GM21390 (cell line): Measurements from ENCODE around the gene EPS8L2.

Experiments used
- ATAC-seq: cut with Tn5 transposase; IDR thresholded peaks from one replicate; pipeline ENCODE4 v1.9.1; 2021; ENCODE audit not compliant: unreplicated experiment

The EPS8L2 gene

DNA sequence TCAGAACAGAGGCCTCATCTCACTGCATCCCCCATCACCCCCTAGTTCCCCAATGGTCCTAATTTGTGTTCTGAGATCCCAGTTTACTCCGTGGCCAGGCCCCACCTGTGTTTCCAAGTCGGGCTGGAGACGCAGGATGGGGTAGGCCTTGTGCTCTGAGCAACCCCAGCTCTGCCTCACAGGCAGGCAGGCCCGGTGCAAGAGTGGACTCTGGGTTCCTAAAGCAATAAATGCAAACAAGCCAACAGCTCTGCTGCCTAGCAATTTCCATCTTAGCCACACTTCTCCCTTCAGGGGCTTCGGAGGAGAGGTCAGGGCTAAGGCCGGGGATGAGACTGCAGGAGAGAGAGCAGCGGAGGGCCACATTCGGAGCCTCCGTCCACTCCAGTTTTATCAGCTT lies 2.5 kb upstream of the EPS8L2 start:
- ATAC-seq, result no peak

DNA sequence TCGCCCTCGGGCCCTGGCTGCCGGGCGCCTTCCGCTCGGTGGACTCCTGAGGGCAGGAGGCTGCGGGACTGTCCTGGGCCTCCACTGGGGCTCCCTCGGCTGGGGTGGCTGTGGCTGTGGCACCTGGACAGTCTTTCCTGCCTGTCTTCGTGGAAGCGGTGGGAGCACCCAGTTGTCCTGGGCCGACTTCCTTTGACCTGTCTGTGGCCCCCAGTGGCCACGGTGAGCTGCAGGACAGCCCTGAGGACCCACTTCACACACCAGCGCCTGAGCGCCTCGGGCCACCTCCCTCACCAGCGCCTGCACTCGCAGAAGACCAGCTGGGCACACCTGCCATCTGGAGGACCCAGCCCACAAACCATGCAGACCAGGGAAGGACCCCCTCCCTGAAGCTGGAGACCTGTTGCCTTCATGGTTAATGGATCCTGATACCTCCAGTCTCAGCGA lies 1.8 kb upstream of the EPS8L2 start:
- ATAC-seq, result no peak

DNA sequence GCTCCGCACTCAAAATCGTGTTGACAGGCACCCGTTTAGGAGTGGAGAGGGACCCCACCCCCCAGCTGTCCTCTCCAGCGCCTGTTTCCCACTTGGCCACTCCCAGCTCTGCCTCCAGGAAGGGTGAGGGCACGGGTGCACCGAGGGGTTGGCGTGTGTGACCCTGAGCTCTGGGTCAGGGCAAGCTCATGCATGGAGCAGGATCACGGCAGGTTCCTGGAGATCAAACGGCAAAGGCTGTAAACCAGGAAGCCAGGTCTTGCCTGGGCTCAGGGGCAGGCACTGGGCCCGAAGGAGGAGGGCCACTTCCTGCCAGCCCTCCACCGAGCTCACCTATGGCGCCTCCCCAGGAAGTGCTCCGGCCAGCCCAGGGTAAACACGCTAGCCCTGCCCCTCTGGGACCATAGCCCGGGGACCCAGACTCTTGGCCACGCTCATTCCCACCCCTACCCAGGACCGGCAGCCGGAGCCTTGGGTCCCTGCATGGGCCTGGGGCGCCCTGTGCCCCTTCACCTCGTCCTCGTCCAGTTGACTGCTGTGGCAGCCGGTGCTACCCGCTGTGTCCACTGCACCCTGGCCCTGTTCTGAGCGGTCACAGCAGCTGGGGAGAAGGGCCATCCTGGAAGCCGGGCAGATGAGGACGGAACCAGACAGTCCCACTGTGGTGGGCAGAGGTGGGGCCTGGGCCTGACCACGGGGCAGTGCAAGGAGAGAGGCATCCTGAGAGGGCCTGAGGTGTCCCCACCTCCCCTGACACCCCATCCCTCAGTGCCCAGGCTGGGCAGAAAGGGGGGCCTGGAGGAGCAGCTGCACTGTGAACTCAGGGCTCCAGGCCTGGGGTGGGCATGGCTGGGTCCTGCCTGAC lies 1.0 kb upstream of the EPS8L2 start:
- ATAC-seq, result no peak

DNA sequence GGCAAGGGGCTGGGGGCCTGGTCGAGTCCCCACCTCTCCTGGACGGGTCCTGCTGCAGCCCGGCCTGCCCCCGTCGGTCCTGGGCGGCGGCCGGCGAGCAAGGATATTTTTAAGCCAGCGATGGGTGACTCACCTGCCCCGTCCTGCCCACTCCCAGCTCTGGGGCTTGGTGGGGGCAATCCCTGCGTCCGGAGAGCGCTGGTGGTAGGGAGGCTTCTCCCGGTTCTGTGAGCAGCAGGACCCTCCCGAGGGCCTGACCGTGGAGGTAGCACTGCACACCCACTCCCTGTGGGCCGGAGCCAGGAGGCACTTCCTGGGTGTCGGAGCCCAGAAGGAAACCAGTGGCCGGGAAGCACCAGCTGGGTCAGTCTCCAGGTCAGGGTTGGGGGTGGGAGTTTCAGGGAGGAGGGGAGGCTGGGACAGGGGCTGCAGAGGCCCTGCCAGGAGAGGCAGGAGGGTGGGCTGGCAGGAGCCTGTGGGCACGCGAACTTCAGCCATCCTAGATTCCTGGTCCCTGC lies 467 bp downstream of the EPS8L2 start:
- ATAC-seq, result no peak

DNA sequence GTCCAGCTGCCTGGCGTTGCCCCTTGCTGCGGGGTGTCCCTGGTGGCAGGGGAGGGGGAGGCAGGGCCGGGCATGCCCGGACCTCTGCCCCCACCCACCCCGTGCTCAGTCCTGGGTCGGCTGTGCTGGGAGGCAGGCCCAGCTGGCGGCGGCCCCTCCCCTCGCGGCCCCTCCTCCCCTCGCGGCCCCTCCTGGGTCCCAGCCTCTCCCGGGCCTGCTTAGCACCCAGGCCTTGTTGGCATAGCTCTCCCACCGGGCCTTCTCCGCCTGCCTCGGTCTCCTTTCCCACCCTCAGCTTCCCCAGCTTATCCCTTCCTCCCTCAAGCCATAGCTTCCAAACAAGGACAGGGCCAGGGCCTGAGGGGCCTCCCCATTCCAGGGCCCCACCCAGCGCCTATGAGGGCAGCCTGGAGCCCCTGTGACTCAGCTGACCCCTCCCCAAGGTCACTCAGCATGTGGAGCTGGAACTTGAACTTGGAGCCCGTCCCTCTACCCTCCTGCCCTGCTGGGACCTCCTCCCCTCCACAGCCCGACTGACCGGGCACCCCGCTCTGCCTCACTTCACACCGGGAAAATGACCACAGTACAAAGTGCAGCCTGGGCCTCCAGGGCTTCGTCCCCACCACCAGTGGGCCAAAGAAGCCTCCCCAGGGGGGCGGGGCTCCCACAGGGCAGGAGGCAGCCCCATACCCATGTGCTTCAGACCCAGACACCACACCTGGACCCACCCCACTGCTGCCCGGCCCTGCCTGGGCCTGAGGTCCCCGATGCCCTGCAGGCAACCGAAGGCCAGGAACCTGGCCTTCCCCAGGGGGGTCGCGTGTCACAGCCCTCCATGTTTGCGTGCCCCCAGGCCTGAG lies 1.2 kb downstream of the EPS8L2 start:
- ATAC-seq, result no peak

DNA sequence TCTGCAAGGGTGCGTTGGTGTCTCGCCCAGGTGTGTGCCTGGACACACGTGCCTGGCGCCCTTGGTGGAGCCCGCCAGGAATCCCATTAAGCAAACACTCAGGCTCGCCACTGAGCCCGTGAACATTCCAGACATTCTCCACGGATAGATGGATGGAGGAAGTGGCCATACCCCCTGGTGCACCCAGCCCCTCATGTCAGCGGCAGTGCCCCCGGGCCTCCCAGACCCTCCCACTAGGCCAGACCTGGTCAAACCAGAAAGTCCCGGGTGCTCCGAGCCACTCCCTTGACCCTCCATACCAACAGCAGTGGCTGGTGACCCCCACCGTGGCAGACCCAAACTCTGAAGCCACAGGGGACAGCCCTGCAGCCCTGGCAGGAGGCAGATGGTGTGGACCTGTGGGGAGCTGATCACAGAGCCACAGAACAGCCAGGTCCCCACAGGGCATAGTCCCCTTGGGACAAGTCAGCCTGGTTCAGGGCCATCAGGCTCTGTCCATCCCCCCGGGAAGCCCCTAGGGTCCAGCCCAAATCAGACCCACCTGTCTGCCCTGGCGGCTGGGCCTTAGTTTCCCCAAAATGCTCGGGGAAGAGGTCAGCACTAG lies 1.9 kb downstream of the EPS8L2 start:
- ATAC-seq, result no peak

DNA sequence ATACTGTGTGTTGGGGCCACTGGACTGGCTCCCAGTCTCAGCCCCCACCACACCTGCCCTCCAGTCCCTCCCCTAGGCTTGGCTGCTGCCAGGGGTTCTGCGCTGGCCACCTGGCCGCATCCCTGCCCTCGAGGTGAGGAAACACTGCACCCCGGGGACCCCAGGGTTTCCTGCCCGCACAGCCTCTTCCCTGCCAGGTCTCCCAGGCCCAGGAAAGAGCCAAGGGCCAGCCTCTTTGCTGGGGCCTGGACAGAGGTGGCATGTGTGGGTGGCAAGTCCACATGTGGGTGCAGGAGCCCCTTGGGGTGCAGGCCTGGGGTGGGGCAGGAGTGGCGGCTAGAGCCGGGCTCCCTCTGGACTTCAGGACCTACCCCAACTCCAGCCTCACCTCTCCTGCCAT lies 2.5 kb downstream of the EPS8L2 start:
- no peak for ATAC-seq

DNA sequence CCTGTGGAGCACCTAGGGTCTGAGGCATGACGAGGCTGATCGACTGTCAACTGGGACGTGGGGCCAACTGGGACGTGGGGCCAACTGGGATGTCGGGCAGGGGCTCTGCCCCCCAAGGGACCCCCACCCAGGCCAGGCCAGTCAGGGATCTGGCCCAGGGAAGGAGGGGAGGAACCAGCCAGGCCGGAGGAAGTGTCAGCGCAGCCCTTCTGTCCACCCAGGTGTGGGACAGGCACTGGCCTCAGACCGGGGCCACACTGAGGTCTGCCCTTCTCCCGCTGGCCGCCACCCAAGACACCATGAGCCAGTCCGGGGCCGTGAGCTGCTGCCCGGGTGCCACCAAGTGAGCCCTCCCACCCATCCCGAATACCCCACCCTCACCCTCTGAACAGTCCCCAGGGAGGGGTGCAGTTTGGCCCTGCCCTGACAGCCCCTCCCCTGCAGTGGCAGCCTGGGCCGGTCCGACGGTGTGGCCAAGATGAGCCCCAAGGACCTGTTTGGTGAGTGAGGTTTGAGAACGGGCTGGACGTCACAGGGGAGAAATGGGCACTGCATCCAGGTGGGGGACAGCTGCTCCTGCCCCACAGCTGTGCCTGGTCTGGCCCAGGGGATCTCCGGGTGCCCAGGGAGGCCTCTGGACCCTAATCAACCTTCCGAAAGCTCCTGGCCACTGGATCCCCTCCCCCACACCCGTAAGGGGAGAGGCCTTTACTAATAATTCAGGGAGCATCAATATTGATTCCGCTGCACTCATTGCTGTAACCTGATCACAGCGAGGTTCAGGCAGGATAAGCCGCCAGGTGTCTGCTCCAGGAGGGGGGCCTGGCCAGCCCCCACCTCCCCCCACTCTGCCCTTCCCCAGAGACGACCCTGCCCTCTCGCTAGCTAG lies 3.3 kb downstream of the EPS8L2 start:
- no peak for ATAC-seq

DNA sequence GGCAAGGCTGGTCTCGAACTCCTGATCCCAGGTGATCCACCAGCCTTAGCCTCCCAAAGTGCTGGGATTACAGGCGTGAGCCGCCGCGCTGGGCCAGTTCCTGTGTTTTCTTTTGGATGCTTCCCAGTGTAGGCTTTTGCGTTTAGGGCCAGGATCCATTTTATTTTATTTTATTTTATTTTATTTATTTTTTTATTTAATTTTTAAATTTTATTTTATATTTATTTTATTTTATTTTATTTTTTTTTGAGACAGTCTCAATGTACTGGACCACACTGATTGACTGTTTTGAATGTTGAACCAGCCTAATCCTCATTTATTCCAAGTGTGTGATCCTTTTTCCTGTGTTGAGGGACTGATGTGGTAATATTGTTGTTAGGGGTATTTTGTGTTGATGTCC lies 8.4 kb downstream of the EPS8L2 start:
- no peak for ATAC-seq

DNA sequence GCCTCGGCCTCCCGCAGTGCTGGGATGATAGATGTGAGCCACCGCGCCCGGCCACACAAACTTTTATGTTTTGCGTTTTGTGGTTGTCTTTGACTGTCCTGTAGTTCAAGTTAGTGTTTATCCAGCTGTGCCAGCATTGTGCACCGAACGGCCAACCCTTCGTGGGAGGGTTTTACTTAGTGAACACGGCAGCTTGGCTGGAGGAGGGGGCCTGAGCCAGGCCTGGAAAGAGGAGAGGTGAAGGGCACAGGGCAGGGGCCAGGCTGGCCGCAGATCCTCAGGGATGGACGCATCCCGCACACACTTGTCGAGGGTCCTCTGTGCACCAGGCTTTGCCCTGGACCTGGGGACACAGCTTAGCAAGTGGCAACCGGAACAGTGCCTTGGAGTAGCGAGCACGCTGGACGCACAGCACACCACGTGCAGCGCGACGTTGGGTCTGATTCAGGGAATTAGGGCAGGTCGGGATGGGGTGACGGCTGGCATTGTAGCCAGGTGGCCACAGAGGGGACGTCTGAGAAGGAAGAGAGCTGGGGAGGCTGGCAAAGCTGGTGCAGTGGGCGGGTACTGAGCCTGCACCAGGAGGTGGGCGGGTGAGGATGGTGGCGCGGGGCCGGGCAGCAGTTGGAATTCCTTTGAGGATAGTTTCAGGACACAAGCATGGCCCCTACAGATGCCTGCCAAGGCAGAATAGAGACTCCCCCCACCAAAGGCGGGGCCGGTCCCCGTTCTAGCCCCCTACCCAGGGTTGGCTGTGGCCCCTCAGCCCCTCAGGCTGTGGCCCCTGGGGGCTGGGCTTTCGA lies 13.4 kb downstream of the EPS8L2 start:
- ATAC-seq, result no peak

DNA sequence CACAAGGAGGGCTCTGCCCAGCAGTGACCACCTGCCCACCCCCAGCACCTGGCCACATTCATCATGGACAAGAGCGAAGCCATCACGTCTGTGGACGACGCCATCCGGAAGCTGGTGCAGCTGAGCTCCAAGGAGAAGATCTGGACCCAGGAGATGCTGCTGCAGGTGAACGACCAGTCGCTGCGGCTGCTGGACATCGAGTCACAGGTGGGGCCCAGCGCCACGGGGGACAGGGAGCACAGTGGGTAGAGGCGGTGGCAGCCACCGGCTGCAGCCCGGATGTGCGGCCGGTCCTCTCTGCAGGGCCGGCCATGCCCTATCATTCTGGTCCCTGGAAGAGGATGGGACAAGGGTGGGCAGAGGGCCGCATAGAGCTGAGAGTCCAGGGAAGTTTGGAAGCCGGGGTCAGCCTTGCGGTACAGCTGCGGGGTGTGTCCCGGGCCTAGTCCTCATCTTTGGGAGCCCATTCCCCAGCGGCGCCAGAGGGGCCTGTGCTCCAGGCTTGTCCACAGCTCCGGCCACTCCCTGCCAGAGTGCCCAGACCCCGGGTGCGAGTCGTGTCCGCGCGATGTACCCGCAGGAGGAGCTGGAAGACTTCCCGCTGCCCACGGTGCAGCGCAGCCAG lies 14.1 kb downstream of the EPS8L2 start:
- no peak for ATAC-seq

DNA sequence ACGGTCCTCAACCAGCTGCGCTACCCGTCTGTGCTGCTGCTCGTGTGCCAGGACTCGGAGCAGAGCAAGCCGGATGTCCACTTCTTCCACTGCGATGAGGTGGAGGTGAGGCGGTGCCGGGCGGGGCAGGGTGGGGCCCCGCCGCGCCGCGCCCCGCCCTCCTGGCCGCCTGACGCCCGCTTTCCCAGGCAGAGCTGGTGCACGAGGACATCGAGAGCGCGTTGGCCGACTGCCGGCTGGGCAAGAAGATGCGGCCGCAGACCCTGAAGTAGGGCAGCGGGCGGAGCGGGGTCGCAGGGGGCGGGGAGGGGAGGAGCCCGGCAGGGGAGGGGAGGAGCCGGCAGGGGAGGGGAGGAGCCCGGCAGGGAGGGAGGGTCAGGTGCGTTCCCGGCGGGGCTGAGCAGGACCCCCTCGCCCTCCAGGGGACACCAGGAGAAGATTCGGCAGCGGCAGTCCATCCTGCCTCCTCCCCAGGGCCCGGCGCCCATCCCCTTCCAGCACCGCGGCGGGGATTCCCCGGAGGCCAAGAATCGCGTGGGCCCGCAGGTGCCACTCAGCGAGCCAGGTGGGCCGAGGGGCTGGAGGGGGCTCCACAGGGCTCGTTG lies 14.7 kb downstream of the EPS8L2 start:
- no peak for ATAC-seq

DNA sequence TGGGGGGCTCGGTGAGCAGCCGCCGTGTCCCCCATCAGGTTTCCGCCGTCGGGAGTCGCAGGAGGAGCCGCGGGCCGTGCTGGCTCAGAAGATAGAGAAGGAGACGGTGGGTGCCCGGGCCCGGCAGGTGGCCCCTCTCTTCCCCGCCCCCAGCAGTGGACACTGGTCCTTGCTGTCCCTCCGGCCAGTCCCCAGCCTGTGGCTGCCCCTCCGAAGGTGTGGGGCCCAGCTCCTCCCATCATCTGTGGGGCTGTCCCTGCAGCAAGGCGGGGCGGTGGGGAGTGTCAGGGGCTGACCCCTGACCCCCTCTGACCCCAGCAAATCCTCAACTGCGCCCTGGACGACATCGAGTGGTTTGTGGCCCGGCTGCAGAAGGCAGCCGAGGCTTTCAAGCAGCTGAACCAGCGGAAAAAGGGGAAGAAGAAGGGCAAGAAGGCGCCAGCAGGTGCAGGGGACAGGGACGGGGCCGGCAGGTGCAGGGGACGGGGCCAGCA lies 15.3 kb downstream of the EPS8L2 start:
- ATAC-seq, result no peak

DNA sequence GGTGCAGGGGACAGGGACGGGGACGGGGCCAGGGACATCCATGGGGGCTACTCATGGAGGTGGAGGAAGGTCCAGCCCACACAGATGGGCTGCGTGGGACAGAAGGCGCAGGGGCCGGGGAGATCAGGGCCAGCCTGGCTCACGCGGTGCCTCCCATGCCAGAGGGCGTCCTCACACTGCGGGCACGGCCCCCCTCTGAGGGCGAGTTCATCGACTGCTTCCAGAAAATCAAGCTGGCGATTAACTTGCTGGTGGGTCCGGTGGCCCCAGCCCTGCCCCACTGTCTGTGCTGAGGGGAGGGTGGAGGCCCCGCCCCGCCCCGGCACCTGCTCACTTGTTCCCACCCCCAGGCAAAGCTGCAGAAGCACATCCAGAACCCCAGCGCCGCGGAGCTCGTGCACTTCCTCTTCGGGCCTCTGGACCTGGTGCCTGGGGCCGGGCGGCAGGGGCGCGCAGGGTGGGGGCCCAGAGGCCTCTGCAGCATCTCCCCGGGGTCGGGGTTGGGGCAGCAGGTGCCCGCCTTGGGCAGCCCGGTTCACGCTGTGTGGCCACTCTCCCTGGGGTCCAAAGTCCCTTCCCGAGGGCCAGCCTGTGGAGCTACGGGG lies 15.8 kb downstream of the EPS8L2 start:
- no peak for ATAC-seq

DNA sequence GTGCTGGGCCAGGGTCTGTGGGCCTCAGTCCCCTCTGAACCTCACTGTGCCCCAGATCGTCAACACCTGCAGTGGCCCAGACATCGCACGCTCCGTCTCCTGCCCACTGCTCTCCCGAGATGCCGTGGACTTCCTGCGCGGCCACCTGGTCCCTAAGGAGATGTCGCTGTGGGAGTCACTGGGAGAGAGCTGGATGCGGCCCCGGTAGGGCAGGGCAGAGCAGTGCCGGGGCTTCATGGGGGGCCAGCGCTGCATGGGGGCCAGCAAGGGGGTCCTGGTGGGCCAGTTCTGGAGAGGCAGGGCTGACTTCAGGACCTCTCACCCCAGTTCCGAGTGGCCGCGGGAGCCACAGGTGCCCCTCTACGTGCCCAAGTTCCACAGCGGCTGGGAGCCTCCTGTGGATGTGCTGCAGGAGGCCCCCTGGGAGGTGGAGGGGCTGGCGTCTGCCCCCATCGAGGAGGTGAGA lies 16.3 kb downstream of the EPS8L2 start:
- ATAC-seq, result no peak

DNA sequence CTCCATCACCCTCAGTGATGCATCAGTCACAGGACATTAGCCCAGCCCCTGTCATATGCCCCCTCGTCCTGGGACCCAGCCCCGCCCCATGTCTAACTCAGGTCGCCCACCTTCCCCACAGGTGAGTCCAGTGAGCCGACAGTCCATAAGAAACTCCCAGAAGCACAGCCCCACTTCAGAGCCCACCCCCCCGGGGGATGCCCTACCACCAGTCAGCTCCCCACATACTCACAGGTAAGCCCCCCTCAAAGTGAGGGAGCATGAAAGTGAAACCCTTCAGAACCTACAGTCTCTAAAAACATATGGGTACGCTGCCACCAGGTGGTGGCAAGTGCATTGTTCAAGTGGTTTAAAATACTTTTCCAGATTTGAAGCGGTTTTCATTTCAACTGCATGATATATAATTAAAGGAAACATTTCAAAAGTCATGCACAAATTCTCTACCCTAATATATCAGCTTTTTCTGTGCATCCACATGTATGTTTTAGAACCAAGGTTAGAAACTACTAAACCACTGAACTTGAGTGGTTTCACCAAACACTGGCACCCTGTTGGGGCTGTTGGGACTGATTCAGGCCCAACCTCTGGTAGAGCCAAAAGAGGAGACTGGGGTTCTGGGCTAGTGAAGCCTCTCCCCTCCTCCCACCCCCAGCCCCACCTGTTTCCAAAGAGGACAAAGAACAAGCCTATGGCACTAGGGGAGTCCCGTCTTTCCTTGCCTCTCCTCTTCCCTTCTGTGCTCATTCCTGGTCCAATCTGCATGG lies 17.3 kb downstream of the EPS8L2 start:
- ATAC-seq, result no peak

DNA sequence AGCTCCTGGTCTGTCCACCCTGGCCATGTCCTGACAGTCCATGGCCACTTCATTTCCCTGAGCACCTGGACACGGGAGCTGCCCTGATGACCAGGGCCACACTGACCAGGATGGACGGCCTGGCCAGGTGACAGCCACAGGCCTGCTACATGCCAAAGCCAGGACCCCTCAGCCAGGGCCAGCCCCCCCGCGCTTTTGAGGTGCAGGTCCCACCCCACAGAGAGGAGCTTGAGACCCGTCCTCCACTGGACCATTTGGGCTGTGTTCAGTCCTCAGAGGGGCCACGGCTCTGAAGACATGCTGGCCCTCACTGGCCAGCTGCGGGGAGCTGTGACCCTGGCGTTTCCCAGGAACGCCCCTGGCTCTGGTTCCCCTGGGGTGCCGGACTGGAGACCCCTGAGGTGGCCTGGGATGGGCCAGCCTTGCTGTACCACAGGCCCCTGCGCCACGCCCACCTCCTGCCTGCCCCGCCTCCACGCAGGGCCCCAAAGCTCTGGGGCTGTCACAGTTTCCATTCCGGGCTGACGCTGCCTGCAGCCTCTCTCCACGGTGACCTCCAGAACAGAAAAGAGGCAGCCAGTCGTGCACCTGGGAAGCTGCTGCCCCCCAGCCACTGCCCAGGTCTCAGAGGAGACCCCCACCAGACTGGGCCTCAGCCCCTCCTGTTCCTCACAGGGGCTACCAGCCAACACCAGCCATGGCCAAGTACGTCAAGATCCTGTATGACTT lies 18.2 kb downstream of the EPS8L2 start:
- no peak for ATAC-seq
